OCI-LY7 (cell line): Measurements from ENCODE around the gene PDS5B.
"Not testable (repeated sequence)": the region's sequence is repeated elsewhere in the genome, so short reads cannot be mapped to it uniquely, and the experiment has no call there.

Experiments used
- CTCF ChIP-seq: fragments of 200-600 bp; sonication (generic); conservative IDR thresholded peaks from 2 replicates; pipeline ENCODE4 v1.5.1; 2014; ENCODE audit warnings: mild to moderate bottlenecking, antibody characterized with exemption, low read length, moderate library complexity, mixed read lengths
- EZH2phosphoT487 ChIP-seq: fragments of 200-600 bp; sonication (generic); IDR thresholded peaks from 2 replicates; pipeline ENCODE4 v1.6.1; 2018; ENCODE audit warnings: low read depth, borderline replicate concordance, mild to moderate bottlenecking, mixed run types, antibody characterized with exemption, low read length, moderate library complexity, mixed read lengths

- TF ChIP-seq CTCF, EZH2phosphoT487: not testable (repeated sequence)
Measured at GRCh38 chr13:32560842-32561241, 25.4 kb upstream of the PDS5B start.
